ENCODE measurements around the gene NUP43.
"Not testable (repeated sequence)": the region's sequence is repeated elsewhere in the genome, so short reads cannot be mapped to it uniquely, and the experiment has no call there.

The NUP43 gene

DNA sequence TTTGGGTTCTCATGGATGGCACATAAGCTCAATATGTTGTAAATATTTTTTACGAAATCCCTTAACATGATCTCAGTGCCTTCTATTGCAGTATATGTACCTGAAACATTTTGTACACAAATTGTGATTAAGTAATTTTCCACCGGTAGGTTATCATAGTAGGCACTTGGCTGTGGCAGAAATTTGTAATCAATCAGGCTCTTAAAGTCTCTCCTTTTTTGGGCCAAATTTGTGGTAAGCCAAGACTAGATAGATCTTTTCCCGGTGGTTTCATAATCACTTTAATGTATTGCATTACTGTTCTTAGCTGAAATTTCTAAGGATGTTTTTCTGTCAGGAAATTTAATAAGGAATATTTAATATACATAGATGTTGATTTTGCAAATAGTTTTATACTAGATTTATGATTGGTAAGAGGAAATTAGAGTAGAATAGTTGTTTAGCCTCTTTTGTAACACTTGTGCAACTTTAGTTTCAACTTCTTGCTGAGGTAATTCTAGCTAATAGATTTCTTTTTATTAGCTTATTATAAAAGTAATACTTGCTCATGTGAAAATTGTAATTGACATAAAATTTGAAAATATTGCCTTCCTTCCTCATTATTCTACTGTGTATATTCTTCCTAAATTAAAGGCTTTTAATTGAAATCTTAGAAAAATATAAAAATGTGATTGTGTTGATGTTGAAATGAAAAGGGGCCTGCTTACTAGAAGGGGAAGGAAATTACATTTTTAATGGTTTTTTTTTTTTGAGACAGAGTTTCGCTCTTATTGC is 6.5 kb upstream of the NUP43 start:
- H3K4me3 ChIP-seq (ENCODE audit: insufficient read depth, low read length, poor library complexity, severe bottlenecking), result no peak overlapping the region
- TF ChIP-seq, protein P1, sequence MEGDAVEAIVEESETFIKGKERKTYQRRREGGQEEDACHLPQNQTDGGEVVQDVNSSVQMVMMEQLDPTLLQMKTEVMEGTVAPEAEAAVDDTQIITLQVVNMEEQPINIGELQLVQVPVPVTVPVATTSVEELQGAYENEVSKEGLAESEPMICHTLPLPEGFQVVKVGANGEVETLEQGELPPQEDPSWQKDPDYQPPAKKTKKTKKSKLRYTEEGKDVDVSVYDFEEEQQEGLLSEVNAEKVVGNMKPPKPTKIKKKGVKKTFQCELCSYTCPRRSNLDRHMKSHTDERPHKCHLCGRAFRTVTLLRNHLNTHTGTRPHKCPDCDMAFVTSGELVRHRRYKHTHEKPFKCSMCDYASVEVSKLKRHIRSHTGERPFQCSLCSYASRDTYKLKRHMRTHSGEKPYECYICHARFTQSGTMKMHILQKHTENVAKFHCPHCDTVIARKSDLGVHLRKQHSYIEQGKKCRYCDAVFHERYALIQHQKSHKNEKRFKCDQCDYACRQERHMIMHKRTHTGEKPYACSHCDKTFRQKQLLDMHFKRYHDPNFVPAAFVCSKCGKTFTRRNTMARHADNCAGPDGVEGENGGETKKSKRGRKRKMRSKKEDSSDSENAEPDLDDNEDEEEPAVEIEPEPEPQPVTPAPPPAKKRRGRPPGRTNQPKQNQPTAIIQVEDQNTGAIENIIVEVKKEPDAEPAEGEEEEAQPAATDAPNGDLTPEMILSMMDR (IDR thresholded peaks at IDR 0.05; ENCODE audit: insufficient read depth, low read length, poor library complexity, severe bottlenecking), result no peak
- no peak for TF ChIP-seq EZH2phosphoT487 (conservative IDR thresholded peaks at IDR 0.05; ENCODE audit: low read length)
- H3K9ac ChIP-seq (ENCODE audit: low read length), result no peak overlapping the region
- H3K27me3 ChIP-seq (ENCODE audit: low read length), result no peaks in the 10 kb centered on the region
- H3F3A ChIP-seq (ENCODE audit: insufficient read depth), result peaks cover 8% of the 10 kb centered on the region
- no peaks in the 10 kb centered on the region for H3K9me3 ChIP-seq (ENCODE audit: insufficient read depth, low read length)
- H2AFZ ChIP-seq (ENCODE audit: low read depth, low read length, severe bottlenecking), result no peak overlapping the region
- H3K9me2 ChIP-seq (replicated peaks; ENCODE audit: insufficient read depth, low read length), result no peaks in the 10 kb centered on the region
- peak overlapping the region; percentile 45 for H3K4me2 ChIP-seq (ENCODE audit: low read depth, low read length, poor library complexity, severe bottlenecking)
- 0 out of 2 replicates have a peak overlapping the region, but pooled peaks have one; percentile 11 for H3K27ac ChIP-seq (ENCODE audit: low read depth, low read length)
- peaks cover 82% of the 10 kb centered on the region for H3K79me2 ChIP-seq (ENCODE audit: insufficient read depth, low read length)
- peaks cover 25% of the 10 kb centered on the region for H4K20me1 ChIP-seq (ENCODE audit: low read depth, low read length)
- H3K36me3 ChIP-seq (ENCODE audit: low read length), result 0 out of 2 replicates have a peak, but pooled peaks cover 6% of the 10 kb centered on the region

DNA sequence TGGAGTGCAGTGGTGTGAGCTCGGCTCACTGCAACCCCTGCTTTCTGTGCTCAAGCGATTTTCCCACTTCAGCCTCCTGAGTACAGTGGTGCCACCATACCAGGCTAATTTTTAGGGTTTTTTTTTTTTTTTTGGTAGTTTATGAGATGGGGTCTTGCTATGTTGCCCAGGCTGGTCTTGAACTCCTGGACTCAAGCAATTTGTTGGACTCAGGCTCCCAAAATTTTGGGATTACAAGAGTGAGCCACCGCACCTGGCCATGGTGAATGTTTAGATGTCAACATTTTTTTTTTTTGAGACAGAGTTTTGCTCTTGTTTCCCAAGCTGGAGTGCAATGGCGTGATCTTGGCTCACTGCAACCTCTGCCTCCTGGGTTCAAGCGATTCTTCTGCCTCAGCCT is 5.6 kb upstream of the NUP43 start:
- Histone ChIP-seq H3K4me2 (ENCODE audit: low read depth, low read length, poor library complexity, severe bottlenecking) (peak overlapping the region; percentile 99), H3K79me2 (ENCODE audit: insufficient read depth, low read length) (peaks cover 73% of the 10 kb centered on the region), H4K20me1 (ENCODE audit: low read depth, low read length) (peaks cover 25% of the 10 kb centered on the region), H3F3A (ENCODE audit: insufficient read depth) (peaks cover 12% of the 10 kb centered on the region)
- not testable (repeated sequence) for H3K9me2 ChIP-seq (replicated peaks; ENCODE audit: insufficient read depth, low read length); H3K4me3 ChIP-seq (ENCODE audit: insufficient read depth, low read length, poor library complexity, severe bottlenecking); H3K27me3 ChIP-seq (ENCODE audit: low read length); H3K36me3 ChIP-seq (ENCODE audit: low read length); H3K27ac ChIP-seq (ENCODE audit: low read depth, low read length); H3K9ac ChIP-seq (ENCODE audit: low read length); H2AFZ ChIP-seq (ENCODE audit: low read depth, low read length, severe bottlenecking); H3K9me3 ChIP-seq (ENCODE audit: insufficient read depth, low read length)

DNA sequence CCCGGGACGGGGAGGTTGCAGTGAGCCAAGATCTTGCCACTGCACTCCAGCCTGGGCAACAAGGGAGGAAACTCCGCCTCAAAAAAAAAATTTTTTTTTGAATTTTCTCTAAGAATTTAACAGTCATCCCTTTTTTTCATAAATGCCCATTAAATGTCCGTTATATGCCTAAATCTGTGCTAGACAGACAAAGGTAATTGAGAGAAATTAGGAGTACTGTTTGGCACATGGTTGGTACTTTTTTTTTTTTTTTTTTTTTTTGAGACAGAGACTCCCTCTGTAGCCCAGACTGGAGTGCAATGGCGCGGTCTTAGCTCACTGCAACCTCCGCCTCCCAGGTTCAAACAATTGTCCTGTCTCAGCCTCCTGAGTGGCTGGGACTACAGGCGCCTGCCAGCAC is 4.9 kb upstream of the NUP43 start:
- H4K20me1 ChIP-seq (ENCODE audit: low read depth, low read length), result peaks cover 25% of the 10 kb centered on the region
- H3K36me3 ChIP-seq (ENCODE audit: low read length), result 0 out of 2 replicates have a peak, but pooled peaks cover 6% of the 10 kb centered on the region
- H3K9me2 ChIP-seq (replicated peaks; ENCODE audit: insufficient read depth, low read length), result no peaks in the 10 kb centered on the region
- no peaks in the 10 kb centered on the region for H3K27me3 ChIP-seq (ENCODE audit: low read length)
- H3K4me3 ChIP-seq (ENCODE audit: insufficient read depth, low read length, poor library complexity, severe bottlenecking), result peak overlapping the region; percentile 96
- H3K79me2 ChIP-seq (ENCODE audit: insufficient read depth, low read length), result peaks cover 67% of the 10 kb centered on the region
- no peak overlapping the region for H3K27ac ChIP-seq (ENCODE audit: low read depth, low read length)
- no peak overlapping the region for H2AFZ ChIP-seq (ENCODE audit: low read depth, low read length, severe bottlenecking)
- H3K4me2 ChIP-seq (ENCODE audit: low read depth, low read length, poor library complexity, severe bottlenecking), result peak overlapping the region; percentile 99
- H3K9me3 ChIP-seq (ENCODE audit: insufficient read depth, low read length), result no peaks in the 10 kb centered on the region
- peak overlapping the region; percentile 95 for H3K9ac ChIP-seq (ENCODE audit: low read length)
- peaks cover 12% of the 10 kb centered on the region for H3F3A ChIP-seq (ENCODE audit: insufficient read depth)
- TF ChIP-seq EZH2phosphoT487 (conservative IDR thresholded peaks at IDR 0.05; ENCODE audit: low read length), result no peak
- TF ChIP-seq, protein P1 (IDR thresholded peaks at IDR 0.05; ENCODE audit: insufficient read depth, low read length, poor library complexity, severe bottlenecking), result no peak

DNA sequence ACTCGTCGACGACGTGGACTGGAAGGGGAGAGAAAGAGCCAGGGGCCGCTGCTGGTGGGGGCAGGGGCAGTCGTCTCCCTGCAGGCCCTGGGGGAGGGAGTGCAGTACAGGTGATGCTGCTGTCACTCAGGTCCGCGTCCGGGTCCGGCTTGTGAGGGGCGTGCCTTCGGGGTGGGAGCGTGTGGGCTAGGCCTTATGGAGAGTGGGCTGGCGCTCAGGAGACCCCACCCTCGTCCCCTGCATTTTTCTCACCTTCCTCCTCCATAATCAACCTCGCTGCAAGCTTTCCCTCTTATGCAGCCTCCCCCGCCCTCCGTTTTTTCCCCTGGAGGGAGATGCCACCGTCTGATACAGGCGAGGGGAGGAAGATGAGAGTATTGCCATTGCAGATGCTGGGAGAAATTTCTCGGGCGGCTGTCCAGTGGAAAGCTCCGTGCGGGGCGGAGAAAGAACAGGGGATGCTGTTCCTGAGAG is 3.8 kb upstream of the NUP43 start:
- Histone ChIP-seq H3F3A (ENCODE audit: insufficient read depth) (peaks cover 12% of the 10 kb centered on the region), H3K9me2 (replicated peaks; ENCODE audit: insufficient read depth, low read length) (no peaks in the 10 kb centered on the region), H3K79me2 (ENCODE audit: insufficient read depth, low read length) (peaks cover 67% of the 10 kb centered on the region), H2AFZ (ENCODE audit: low read depth, low read length, severe bottlenecking) (no peak overlapping the region), H3K9me3 (ENCODE audit: insufficient read depth, low read length) (no peaks in the 10 kb centered on the region), H3K4me3 (ENCODE audit: insufficient read depth, low read length, poor library complexity, severe bottlenecking) (peak overlapping the region; percentile 96), H3K27ac (ENCODE audit: low read depth, low read length) (peak overlapping the region; percentile 69), H3K27me3 (ENCODE audit: low read length) (no peaks in the 10 kb centered on the region), H3K36me3 (ENCODE audit: low read length) (0 out of 2 replicates have a peak, but pooled peaks cover 6% of the 10 kb centered on the region), H3K9ac (ENCODE audit: low read length) (peak overlapping the region; percentile 95), H4K20me1 (ENCODE audit: low read depth, low read length) (peaks cover 25% of the 10 kb centered on the region), H3K4me2 (ENCODE audit: low read depth, low read length, poor library complexity, severe bottlenecking) (peak overlapping the region; percentile 99)
- TF ChIP-seq EZH2phosphoT487 (conservative IDR thresholded peaks at IDR 0.05; ENCODE audit: low read length), result no peak
- TF ChIP-seq, protein P1 (IDR thresholded peaks at IDR 0.05; ENCODE audit: insufficient read depth, low read length, poor library complexity, severe bottlenecking), result no peak

Data from SU-DHL-6 (cell line).